HepG2 (cell line): ENCODE data around the gene PTGR3. TPM values are rescaled to one million over a fixed set of nuclear protein-coding genes. Genes with fewer than 3 reads are reported as not detected.

Experiments
- ATAC-seq: fragments of 200-7000 bp; cut with Tn5 transposase; 3 replicates; pipeline ENCODE4 v1.9.1; 2020; ENCODE audit warnings: mild to moderate bottlenecking, moderate library complexity
- BruUV-seq: library from RNA; stranded (reverse); fragments of 400-500 nt; replicated peaks from 2 replicates; lab custom pipeline; 2021; lab: Mats Ljungman, UMichigan
- CTCF ChIA-PET: fragments of 300-600 bp; formaldehyde crosslinking; extraction: SDS; loops from one replicate; lab custom pipeline; 2021; ENCODE audit warnings: low total read pairs, inconsistent platforms, low intra/inter-chr PET ratio; lab: Yijun Ruan, JAX
- POLR2A ChIA-PET: fragments of 350-600 bp; sonication (Branson Sonifier 250); formaldehyde crosslinking; loops from one replicate; lab custom pipeline; 2020; ENCODE audit warnings: antibody characterized with exemption, inconsistent platforms; lab: Yijun Ruan, JAX
- DNase-seq: peaks from one replicate; pipeline ENCODE4 v3.0.0-alpha.2; 2015; ENCODE audit warnings: low spot score
- FAIRE-seq: peaks from 3 replicates; lab custom pipeline; 2011; peaks lifted over from hg19 to GRCh38; lab: Jason Lieb, UNC
- H2AFZ ChIP-seq: one replicate; pipeline ENCODE4 v1.6.1; 2011; ENCODE audit warnings: low read length, inconsistent platforms
- H3K27ac ChIP-seq: fragments of 300-600 bp; 3 replicates; pipeline ENCODE4 v1.8.0; 2011; ENCODE audit warnings: mixed run types, mild to moderate bottlenecking, mixed read lengths, low read length, inconsistent platforms; ENCODE audit not compliant: insufficient read depth; ENCODE audit errors: extremely low read length
- H3K27me3 ChIP-seq, 2 experiments: fragments of 200-600 bp in 1 of 2; 2 replicates in 1 of 2; 3 replicates in 1 of 2; pipeline versions ENCODE4 v1.6.0 to v1.8.0; 2011; ENCODE audit warnings: low read length in 2 of 2, mild to moderate bottlenecking in 2 of 2, moderate library complexity in 2 of 2, inconsistent platforms in 1 of 2; ENCODE audit not compliant: insufficient read depth in 2 of 2, control insufficient read depth in 1 of 2
- H3K36me3 ChIP-seq, 2 experiments: fragments of 200-600 bp in 1 of 2; replicated peaks in 1 of 2; 2 replicates in 1 of 2; 3 replicates in 1 of 2; pipeline versions ENCODE4 v1.5.1 to v1.8.0; 2011; ENCODE audit warnings: low read length in 2 of 2, inconsistent platforms in 1 of 2; ENCODE audit not compliant: insufficient read depth in 2 of 2, control insufficient read depth in 1 of 2
- H3K4me1 ChIP-seq: 2 replicates; pipeline ENCODE4 v1.5.1; 2012; ENCODE audit warnings: low read length, inconsistent platforms; ENCODE audit not compliant: insufficient read depth
- H3K4me2 ChIP-seq: 2 replicates; pipeline ENCODE4 v1.6.0; 2011; ENCODE audit warnings: low read depth, low read length, inconsistent platforms
- H3K4me3 ChIP-seq, 3 experiments: fragments of 200-600 bp in 1 of 3; sonication (generic), shearing (Covaris generic) in 1 of 3; replicated peaks in 1 of 3; 2 replicates each; pipeline ENCODE4 v1.5.1; 2011 to 2016; ENCODE audit warnings: low read length in 3 of 3, inconsistent platforms in 2 of 3, low read depth in 2 of 3, mild to moderate bottlenecking in 2 of 3, control low read depth in 1 of 3, mixed read lengths in 1 of 3; ENCODE audit not compliant: insufficient read depth in 1 of 3
- H3K79me2 ChIP-seq: one replicate; pipeline ENCODE4 v1.6.1; 2011; ENCODE audit warnings: low read length, inconsistent platforms; ENCODE audit not compliant: insufficient read depth
- H3K9ac ChIP-seq: 2 replicates; pipeline ENCODE4 v1.6.0; 2011; ENCODE audit warnings: mild to moderate bottlenecking, low read depth, low read length, inconsistent platforms; ENCODE audit not compliant: insufficient read depth
- H3K9me3 ChIP-seq: 2 replicates; pipeline ENCODE4 v1.5.1; 2012; ENCODE audit warnings: mild to moderate bottlenecking, low read length
- H4K20me1 ChIP-seq: 2 replicates; pipeline ENCODE4 v1.6.0; 2011; ENCODE audit warnings: inconsistent platforms, mild to moderate bottlenecking, low read length, moderate library complexity; ENCODE audit not compliant: insufficient read depth
- EED ChIP-seq: sonication (generic); formaldehyde crosslinking; IDR thresholded peaks from 2 replicates; pipeline ENCODE4 v1.5.0; 2020; ENCODE audit warnings: mild to moderate bottlenecking, missing genetic modification reagents
- GLI4 ChIP-seq: sonication (generic); formaldehyde crosslinking; IDR thresholded peaks from 2 replicates; pipeline ENCODE4 v1.5.1; 2020; ENCODE audit warnings: missing genetic modification reagents, mild to moderate bottlenecking, moderate library complexity, borderline replicate concordance
- HDAC2 ChIP-seq: sonication (generic); formaldehyde crosslinking; IDR thresholded peaks from 2 replicates; pipeline ENCODE4 v1.4.0; 2020; ENCODE audit warnings: missing genetic modification reagents
- KAT2B ChIP-seq: fragments of 150-350 bp; IDR thresholded peaks from 2 replicates; pipeline ENCODE4 v1.6.1; 2014; ENCODE audit warnings: low read depth, low read length, borderline replicate concordance
- KAT8 ChIP-seq: IDR thresholded peaks from 2 replicates; pipeline ENCODE4 v1.6.1; 2016; ENCODE audit warnings: missing genetic modification reagents, missing compliant biosample characterization
- MAFF ChIP-seq: IDR thresholded peaks from 2 replicates; pipeline ENCODE4 v1.6.1; 2011; ENCODE audit warnings: low read depth, low read length, improper control_type of control experiment
- MED8 ChIP-seq: sonication (generic); formaldehyde crosslinking; IDR thresholded peaks from 2 replicates; pipeline ENCODE4 v1.8.1; 2023; ENCODE audit warnings: mild to moderate bottlenecking, missing genetic modification reagents; ENCODE audit not compliant: insufficient replicate concordance
- NR2C2 ChIP-seq: sonication (generic); formaldehyde crosslinking; IDR thresholded peaks from 2 replicates; pipeline ENCODE4 v1.4.0; 2020; ENCODE audit warnings: missing genetic modification reagents, mild to moderate bottlenecking, moderate library complexity, borderline replicate concordance
- RBM39 ChIP-seq: fragments of 200-400 bp; formaldehyde crosslinking; IDR thresholded peaks from one replicate; pipeline ENCODE4 v1.6.1; 2018; ENCODE audit warnings: antibody characterized with exemption, mild to moderate bottlenecking, low read depth, low read length; ENCODE audit not compliant: poor library complexity, severe bottlenecking
- SMAD3 ChIP-seq: sonication (generic); formaldehyde crosslinking; IDR thresholded peaks from 2 replicates; pipeline ENCODE4 v1.4.0; 2020; ENCODE audit warnings: missing genetic modification reagents
- SSRP1 ChIP-seq: IDR thresholded peaks from 2 replicates; pipeline ENCODE4 v1.6.1; 2016; ENCODE audit warnings: control low read depth
- ZNF12 ChIP-seq: sonication (generic); formaldehyde crosslinking; IDR thresholded peaks from 2 replicates; pipeline ENCODE4 v1.5.0; 2020; ENCODE audit warnings: missing genetic modification reagents
- ZNF138 ChIP-seq: sonication (generic); formaldehyde crosslinking; IDR thresholded peaks from 2 replicates; pipeline ENCODE4 v1.5.0; 2020; ENCODE audit warnings: mild to moderate bottlenecking, low read depth, missing genetic modification reagents
- ZNF329 ChIP-seq: sonication (generic); formaldehyde crosslinking; IDR thresholded peaks from 2 replicates; pipeline ENCODE4 v1.9.0; 2021; ENCODE audit warnings: low read depth, mild to moderate bottlenecking, missing genetic modification reagents
- ZNF337 ChIP-seq: sonication (generic); formaldehyde crosslinking; IDR thresholded peaks from 2 replicates; pipeline ENCODE4 v1.5.1; 2020; ENCODE audit warnings: missing genetic modification reagents, low read depth, mild to moderate bottlenecking, borderline replicate concordance
- ZNF550 ChIP-seq: sonication (generic); formaldehyde crosslinking; IDR thresholded peaks from 2 replicates; pipeline ENCODE4 v1.4.0; 2020; ENCODE audit warnings: mild to moderate bottlenecking, missing genetic modification reagents, borderline replicate concordance
- ZNF766 ChIP-seq: sonication (generic); formaldehyde crosslinking; IDR thresholded peaks from 2 replicates; pipeline ENCODE4 v1.5.0; 2020; ENCODE audit warnings: missing genetic modification reagents, borderline replicate concordance
- ZNF781 ChIP-seq: sonication (generic); formaldehyde crosslinking; IDR thresholded peaks from 2 replicates; pipeline ENCODE4 v1.5.1; 2020; ENCODE audit warnings: borderline replicate concordance, mild to moderate bottlenecking, missing genetic modification reagents; ENCODE audit errors: not compliant biosample characterization
- WGBS: methylation state at CpG from one replicate; pipeline ENCODE4 v1.1.6; 2017; ENCODE audit warnings: low lambda C conversion rate; 5-methylcytosine and 5-hydroxymethylcytosine counted together
- in situ Hi-C: cut with HindIII; loops from 2 replicates; pipeline ENCODE4 v1.10.0; 2017; ENCODE audit warnings: low pct_unique_long_range_greater_than_20kb; ENCODE audit not compliant: extremely low pct_ligation_motif_present
- intact Hi-C: fragments of 100-400 bp; cut with micrococcal nuclease; formaldehyde crosslinking; loops from one replicate; pipeline ENCODE4 v1.10.0; 2022; ENCODE audit not compliant: unreplicated experiment
- polyA plus RNA-seq, 8 experiments: library from polyadenylated mRNA; depleted of rRNA in 3 of 8; stranded (reverse) in 7 of 8; unstranded in 1 of 8; fragments of >200 nt; fragmentation: Illumina TruSeq in 4 of 8; extraction: Trizol in 4 of 8; gene quantifications; 2 replicates each; pipeline versions ENCODE4 v1.2.1 to v1.2.3, GENCODE V29; 2011 to 2016; ENCODE audit warnings: low read depth in 4 of 8, missing spikeins in 1 of 8, mixed read lengths in 1 of 8; ENCODE audit not compliant: insufficient read depth in 1 of 8
- total RNA-seq, 5 experiments: library from RNA; depleted of rRNA; stranded (reverse); fragments of >200 nt; fragmentation: Illumina TruSeq; extraction: Trizol; gene quantifications; 2 replicates each; pipeline ENCODE4 v1.2.3, GENCODE V29; 2016; ENCODE audit warnings: low read depth in 1 of 5
- TF ChIP-seq, protein P1 (sequence below): sonication (generic); formaldehyde crosslinking; IDR thresholded peaks from 2 replicates; pipeline ENCODE4 v1.4.0; 2020; ENCODE audit warnings: mild to moderate bottlenecking, missing genetic modification reagents

PTGR3 gene
- total and polyA plus RNA-seq, 2 of the 13 experiments (the other 11 are each of a cell fraction or from before 2014, with no cell fraction given): 11.5 to 25.3 TPM

DNA sequence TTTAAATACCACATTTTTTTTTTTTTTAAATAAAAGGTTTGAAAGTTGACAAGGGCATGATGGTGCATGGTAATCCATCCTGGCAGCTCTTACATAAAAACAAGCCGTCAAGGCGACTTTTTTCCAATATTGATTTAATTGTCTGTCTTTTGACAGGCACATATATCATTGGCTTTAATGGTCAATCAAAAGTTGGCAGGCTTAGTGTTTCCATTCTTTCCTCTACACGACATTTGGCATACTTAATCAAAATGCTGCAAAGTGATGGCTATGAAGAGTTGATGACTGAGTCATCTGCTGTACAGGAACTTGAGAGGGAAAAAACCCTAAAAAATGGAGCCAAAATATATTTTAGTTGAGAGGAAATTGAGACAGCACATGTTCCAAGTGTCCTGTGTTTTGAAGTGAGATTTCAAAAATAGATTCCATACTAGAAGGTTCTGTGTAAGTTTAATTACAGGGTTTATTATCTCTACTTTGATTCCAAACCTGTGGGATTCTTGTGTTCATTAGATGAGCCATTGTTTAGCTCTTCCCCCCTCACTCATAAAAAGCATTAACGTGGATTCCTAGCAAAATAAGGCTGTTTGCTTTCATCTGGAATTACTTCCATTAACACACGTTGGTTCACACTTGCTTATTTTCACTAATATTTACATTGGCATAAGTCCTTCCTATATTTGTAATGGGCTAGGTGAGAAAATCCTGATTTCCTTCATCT lies 4.8 kb upstream of the PTGR3 start:
- ChIA-PET CTCF (no interaction called here), POLR2A (no interaction called here)
- WGBS: 83% methylated on average over 5 of the region's 5 CpGs
- BruUV-seq: no TSS peak
- DNase-seq: no peak
- Histone ChIP-seq H3K9me3 (no peaks in the 10 kb centered on the region), H3K27me3 (no peaks in the 10 kb centered on the region; a peak in 2 of 5 replicates), H3K4me3 (no peak overlapping the region), H3K4me2 (peak overlapping the region; percentile 39; the same call in 1 of the 2 replicates), H4K20me1 (no peaks in the 10 kb centered on the region), H3K79me2 (peaks cover 25% of the 10 kb centered on the region), H3K4me1 (peaks cover 65% of the 10 kb centered on the region), H3K27ac (no peak overlapping the region), H3K9ac (no peak overlapping the region), H2AFZ (no peak overlapping the region), H3K36me3 (no peaks in the 10 kb centered on the region)
- no peak for ATAC-seq
- in situ Hi-C loops: loop anchor here (25.0 kb wide), 1 partner anchor 926 kb away; the partner anchor contains the start of gene CYB5A
- TF ChIP-seq ZNF781 (CRISPR knock-in tag): no peak
- TF ChIP-seq ZNF337 (CRISPR knock-in tag): no peak
- TF ChIP-seq, protein P1, sequence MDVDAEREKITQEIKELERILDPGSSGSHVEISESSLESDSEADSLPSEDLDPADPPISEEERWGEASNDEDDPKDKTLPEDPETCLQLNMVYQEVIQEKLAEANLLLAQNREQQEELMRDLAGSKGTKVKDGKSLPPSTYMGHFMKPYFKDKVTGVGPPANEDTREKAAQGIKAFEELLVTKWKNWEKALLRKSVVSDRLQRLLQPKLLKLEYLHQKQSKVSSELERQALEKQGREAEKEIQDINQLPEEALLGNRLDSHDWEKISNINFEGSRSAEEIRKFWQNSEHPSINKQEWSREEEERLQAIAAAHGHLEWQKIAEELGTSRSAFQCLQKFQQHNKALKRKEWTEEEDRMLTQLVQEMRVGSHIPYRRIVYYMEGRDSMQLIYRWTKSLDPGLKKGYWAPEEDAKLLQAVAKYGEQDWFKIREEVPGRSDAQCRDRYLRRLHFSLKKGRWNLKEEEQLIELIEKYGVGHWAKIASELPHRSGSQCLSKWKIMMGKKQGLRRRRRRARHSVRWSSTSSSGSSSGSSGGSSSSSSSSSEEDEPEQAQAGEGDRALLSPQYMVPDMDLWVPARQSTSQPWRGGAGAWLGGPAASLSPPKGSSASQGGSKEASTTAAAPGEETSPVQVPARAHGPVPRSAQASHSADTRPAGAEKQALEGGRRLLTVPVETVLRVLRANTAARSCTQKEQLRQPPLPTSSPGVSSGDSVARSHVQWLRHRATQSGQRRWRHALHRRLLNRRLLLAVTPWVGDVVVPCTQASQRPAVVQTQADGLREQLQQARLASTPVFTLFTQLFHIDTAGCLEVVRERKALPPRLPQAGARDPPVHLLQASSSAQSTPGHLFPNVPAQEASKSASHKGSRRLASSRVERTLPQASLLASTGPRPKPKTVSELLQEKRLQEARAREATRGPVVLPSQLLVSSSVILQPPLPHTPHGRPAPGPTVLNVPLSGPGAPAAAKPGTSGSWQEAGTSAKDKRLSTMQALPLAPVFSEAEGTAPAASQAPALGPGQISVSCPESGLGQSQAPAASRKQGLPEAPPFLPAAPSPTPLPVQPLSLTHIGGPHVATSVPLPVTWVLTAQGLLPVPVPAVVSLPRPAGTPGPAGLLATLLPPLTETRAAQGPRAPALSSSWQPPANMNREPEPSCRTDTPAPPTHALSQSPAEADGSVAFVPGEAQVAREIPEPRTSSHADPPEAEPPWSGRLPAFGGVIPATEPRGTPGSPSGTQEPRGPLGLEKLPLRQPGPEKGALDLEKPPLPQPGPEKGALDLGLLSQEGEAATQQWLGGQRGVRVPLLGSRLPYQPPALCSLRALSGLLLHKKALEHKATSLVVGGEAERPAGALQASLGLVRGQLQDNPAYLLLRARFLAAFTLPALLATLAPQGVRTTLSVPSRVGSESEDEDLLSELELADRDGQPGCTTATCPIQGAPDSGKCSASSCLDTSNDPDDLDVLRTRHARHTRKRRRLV (CRISPR knock-in tag): no peak
- no peak for TF ChIP-seq EED
- TF ChIP-seq ZNF766 (CRISPR knock-in tag): no peak
- no peak for TF ChIP-seq KAT2B
- no peak for TF ChIP-seq ZNF550 (CRISPR knock-in tag)
- no peak for TF ChIP-seq ZNF138
- no peak for TF ChIP-seq RBM39
- TF ChIP-seq SMAD3 (CRISPR knock-in tag): no peak
- TF ChIP-seq HDAC2 (CRISPR knock-in tag): no peak
- no peak for TF ChIP-seq MAFF
- TF ChIP-seq MED8 (CRISPR knock-in tag): no peak
- TF ChIP-seq ZNF12 (CRISPR knock-in tag): no peak
- TF ChIP-seq KAT8: no peak
- TF ChIP-seq GLI4 (CRISPR knock-in tag): no peak
- TF ChIP-seq SSRP1 (CRISPR knock-in tag): no peak
- no peak for TF ChIP-seq NR2C2 (CRISPR knock-in tag)
- no peak for TF ChIP-seq ZNF329 (CRISPR knock-in tag)
- no peak for FAIRE-seq
- intact Hi-C loops: loop anchor here (5.0 kb wide), 2 partner anchors 79 to 616 kb away; partner anchors contain the start of gene ZNF407
